Activated CD8-positive, alpha-beta memory T cell treated with anti-CD3 and anti-CD28 coated beads, Interleukin-2, amount 50 U/mL, for 4 hours (primary cell): ENCODE results near the gene RAB31.
"Not testable (repeated sequence)": the region's sequence is repeated elsewhere in the genome, so short reads cannot be mapped to it uniquely, and the experiment has no call there.

Source experiments
- DNase-seq: peaks from one replicate; pipeline ENCODE4 v3.0.0-alpha.2; 2020

RAB31 gene

GRCh38 chr18:9870431-9871008 lies 162.4 kb downstream of the RAB31 start:
- no peak for DNase-seq

- no peak for DNase-seq
Measured at GRCh38 chr18:9871244-9871746, 163.2 kb downstream of the RAB31 start.

- no peak for DNase-seq
Measured at GRCh38 chr18:9872823-9873222, 164.7 kb downstream of the RAB31 start.

GRCh38 chr18:9874728-9875127 lies 166.6 kb downstream of the RAB31 start:
- DNase-seq: no peak

GRCh38 chr18:9876212-9876866 lies 168.2 kb downstream of the RAB31 start:
- DNase-seq: no peak

GRCh38 chr18:9876867-9877654 lies 169.0 kb downstream of the RAB31 start:
- no peak for DNase-seq

GRCh38 chr18:9877655-9878014 lies 169.5 kb downstream of the RAB31 start:
- DNase-seq: no peak

- DNase-seq: no peak
Measured at GRCh38 chr18:9878095-9878494, 170.0 kb downstream of the RAB31 start.

- DNase-seq: no peak
Measured at GRCh38 chr18:9878783-9879242, 170.7 kb downstream of the RAB31 start.

- no peak for DNase-seq
Measured at GRCh38 chr18:9884090-9884489, 176.0 kb downstream of the RAB31 start.

- DNase-seq: no peak
Measured at GRCh38 chr18:9884532-9885140, 176.5 kb downstream of the RAB31 start.

- no peak for DNase-seq
Measured at GRCh38 chr18:9885170-9886004, 177.3 kb downstream of the RAB31 start, which contains the start of gene TXNDC2. TXNDC2 (plus strand) TSS chr18:9885973; CDS start chr18:9886681, 708 bp downstream.

- no peak for DNase-seq
Measured at GRCh38 chr18:9886005-9886348, 177.9 kb downstream of the RAB31 start.

- no peak for DNase-seq
Measured at GRCh38 chr18:9887992-9888391, 179.9 kb downstream of the RAB31 start.

GRCh38 chr18:9890196-9890595 lies 182.1 kb downstream of the RAB31 start:
- DNase-seq: no peak

- DNase-seq: no peak
Measured at GRCh38 chr18:9890957-9891356, 182.9 kb downstream of the RAB31 start.

- not testable (repeated sequence) for DNase-seq
Measured at GRCh38 chr18:9891515-9891914, 183.4 kb downstream of the RAB31 start.

GRCh38 chr18:9894454-9895068 lies 186.5 kb downstream of the RAB31 start:
- DNase-seq: no peak

GRCh38 chr18:9897129-9897528 lies 189.0 kb downstream of the RAB31 start:
- DNase-seq: no peak

- not testable (repeated sequence) for DNase-seq
Measured at GRCh38 chr18:9897787-9898291, 189.7 kb downstream of the RAB31 start.

- DNase-seq: no peak
Measured at GRCh38 chr18:9898792-9899549, 190.9 kb downstream of the RAB31 start.
